Measurements from ENCODE around the gene CHI3L1.

DNA sequence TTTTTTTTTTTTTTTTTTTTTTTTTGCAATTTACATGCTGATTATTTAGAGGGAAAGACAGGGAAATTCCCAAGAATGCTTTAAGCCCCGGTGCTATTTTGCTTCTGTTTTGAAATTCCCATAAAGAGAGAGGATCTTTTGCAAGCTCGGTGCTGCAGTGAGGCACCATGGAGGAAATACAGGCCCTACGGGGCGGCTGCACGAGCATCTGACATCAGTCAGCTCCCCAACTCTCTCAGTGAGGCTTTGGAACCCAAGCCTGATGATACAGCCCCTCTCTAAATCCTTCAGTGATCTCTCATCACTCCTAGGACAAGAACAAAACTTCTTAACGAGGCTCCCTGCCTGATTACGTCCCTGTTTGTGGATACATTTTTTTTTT lies 791 bp upstream of the CHI3L1 start:
- TF ChIP-seq CEBPB (IDR thresholded peaks at IDR 0.05; ENCODE audit: low read depth) = no peak
- TF ChIP-seq EZH2phosphoT487 (IDR thresholded peaks at IDR 0.05; ENCODE audit: borderline replicate concordance) = no peak
- no peak for TF ChIP-seq SIN3A (IDR thresholded peaks at IDR 0.05; ENCODE audit: low read depth)
- TF ChIP-seq EZH2 (IDR thresholded peaks at IDR 0.05) = no peak
- no peak for TF ChIP-seq POLR2A (IDR thresholded peaks at IDR 0.05; ENCODE audit: borderline replicate concordance, extremely low read depth, insufficient read depth, insufficient read length)
- TF ChIP-seq, protein P1, sequence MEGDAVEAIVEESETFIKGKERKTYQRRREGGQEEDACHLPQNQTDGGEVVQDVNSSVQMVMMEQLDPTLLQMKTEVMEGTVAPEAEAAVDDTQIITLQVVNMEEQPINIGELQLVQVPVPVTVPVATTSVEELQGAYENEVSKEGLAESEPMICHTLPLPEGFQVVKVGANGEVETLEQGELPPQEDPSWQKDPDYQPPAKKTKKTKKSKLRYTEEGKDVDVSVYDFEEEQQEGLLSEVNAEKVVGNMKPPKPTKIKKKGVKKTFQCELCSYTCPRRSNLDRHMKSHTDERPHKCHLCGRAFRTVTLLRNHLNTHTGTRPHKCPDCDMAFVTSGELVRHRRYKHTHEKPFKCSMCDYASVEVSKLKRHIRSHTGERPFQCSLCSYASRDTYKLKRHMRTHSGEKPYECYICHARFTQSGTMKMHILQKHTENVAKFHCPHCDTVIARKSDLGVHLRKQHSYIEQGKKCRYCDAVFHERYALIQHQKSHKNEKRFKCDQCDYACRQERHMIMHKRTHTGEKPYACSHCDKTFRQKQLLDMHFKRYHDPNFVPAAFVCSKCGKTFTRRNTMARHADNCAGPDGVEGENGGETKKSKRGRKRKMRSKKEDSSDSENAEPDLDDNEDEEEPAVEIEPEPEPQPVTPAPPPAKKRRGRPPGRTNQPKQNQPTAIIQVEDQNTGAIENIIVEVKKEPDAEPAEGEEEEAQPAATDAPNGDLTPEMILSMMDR (IDR thresholded peaks at IDR 0.05 in 2 of 3, conservative IDR thresholded peaks at IDR 0.05 in 1 of 3; ENCODE audit: borderline replicate concordance in 1 of 3, insufficient read depth in 1 of 3, low read depth in 2 of 3, low read length in 2 of 3) = no peak
- no peak for TF ChIP-seq JUND (IDR thresholded peaks at IDR 0.05)
- TF ChIP-seq SP1 (IDR thresholded peaks at IDR 0.05; ENCODE audit: low read depth) = no peak
- no peak for TF ChIP-seq EGR1 (IDR thresholded peaks at IDR 0.05; ENCODE audit: low read depth)
- TF ChIP-seq, protein P2, sequence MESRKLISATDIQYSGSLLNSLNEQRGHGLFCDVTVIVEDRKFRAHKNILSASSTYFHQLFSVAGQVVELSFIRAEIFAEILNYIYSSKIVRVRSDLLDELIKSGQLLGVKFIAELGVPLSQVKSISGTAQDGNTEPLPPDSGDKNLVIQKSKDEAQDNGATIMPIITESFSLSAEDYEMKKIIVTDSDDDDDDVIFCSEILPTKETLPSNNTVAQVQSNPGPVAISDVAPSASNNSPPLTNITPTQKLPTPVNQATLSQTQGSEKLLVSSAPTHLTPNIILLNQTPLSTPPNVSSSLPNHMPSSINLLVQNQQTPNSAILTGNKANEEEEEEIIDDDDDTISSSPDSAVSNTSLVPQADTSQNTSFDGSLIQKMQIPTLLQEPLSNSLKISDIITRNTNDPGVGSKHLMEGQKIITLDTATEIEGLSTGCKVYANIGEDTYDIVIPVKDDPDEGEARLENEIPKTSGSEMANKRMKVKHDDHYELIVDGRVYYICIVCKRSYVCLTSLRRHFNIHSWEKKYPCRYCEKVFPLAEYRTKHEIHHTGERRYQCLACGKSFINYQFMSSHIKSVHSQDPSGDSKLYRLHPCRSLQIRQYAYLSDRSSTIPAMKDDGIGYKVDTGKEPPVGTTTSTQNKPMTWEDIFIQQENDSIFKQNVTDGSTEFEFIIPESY (IDR thresholded peaks at IDR 0.05; ENCODE audit: extremely low read depth, insufficient replicate concordance, low read length) = no peak
- TF ChIP-seq POLR2AphosphoS5 (IDR thresholded peaks at IDR 0.05; ENCODE audit: low read depth, low read length) = no peak
